Activated CD8-positive, alpha-beta T cell treated with anti-CD3 and anti-CD28 coated beads for 36 hours (primary cell): Measurements from ENCODE around the gene TNS3. TPM values are rescaled to one million over a fixed set of nuclear protein-coding genes. Genes with fewer than 3 reads are reported as not detected.

Experiments
- ATAC-seq: fragments of 200-7000 bp; cut with Tn5 transposase; one replicate; pipeline ENCODE4 v1.10.0; 2021; ENCODE audit warnings: mild to moderate bottlenecking, moderate library complexity
- CTCF ChIA-PET: fragments of 350-600 bp; sonication (Branson Sonifier 250); formaldehyde crosslinking; loops from one replicate; lab custom pipeline; 2021; ENCODE audit warnings: antibody characterized with exemption; lab: Charles Lee
- POLR2A ChIA-PET: fragments of 350-600 bp; sonication (Branson Sonifier 250); formaldehyde crosslinking; loops from one replicate; lab custom pipeline; 2021; ENCODE audit warnings: antibody characterized with exemption; lab: Charles Lee
- DNase-seq: peaks from one replicate; pipeline ENCODE4 v3.0.0-alpha.2; 2020
- H3K27ac Mint-ChIP-seq: one replicate; pipeline ENCODE4 v1.8.0; 2021; ENCODE audit warnings: mild to moderate bottlenecking, mixed read lengths
- H3K27me3 Mint-ChIP-seq: one replicate; pipeline ENCODE4 v1.8.0; 2021; ENCODE audit warnings: mixed read lengths
- H3K36me3 Mint-ChIP-seq: one replicate; pipeline ENCODE4 v1.8.0; 2021; ENCODE audit warnings: low read depth, mixed read lengths
- H3K4me1 Mint-ChIP-seq: one replicate; pipeline ENCODE4 v1.8.0; 2021; ENCODE audit warnings: low read depth, mixed read lengths
- H3K4me3 Mint-ChIP-seq: one replicate; pipeline ENCODE4 v1.8.0; 2021; ENCODE audit warnings: mild to moderate bottlenecking, moderate library complexity, mixed read lengths
- H3K9me3 Mint-ChIP-seq: one replicate; pipeline ENCODE4 v1.8.0; 2021; ENCODE audit warnings: mixed read lengths
- intact Hi-C: fragments of 100-400 bp; cut with micrococcal nuclease; formaldehyde crosslinking; loops from one replicate; pipeline ENCODE4 v1.10.0; 2022
- total RNA-seq, 2 experiments: library from RNA; stranded (reverse); gene quantifications; one replicate each; pipeline ENCODE4 v1.2.3, GENCODE V29; 2021
- TF ChIP-seq, protein P1 (sequence below): fragments of 200-600 bp; IDR thresholded peaks from one replicate; pipeline ENCODE4 v1.8.0; 2022; ENCODE audit warnings: antibody characterized with exemption, mild to moderate bottlenecking

Gene TNS3
- total RNA-seq, 2 experiments from 2014 or later, result 0.04 to 0.16 TPM

DNA sequence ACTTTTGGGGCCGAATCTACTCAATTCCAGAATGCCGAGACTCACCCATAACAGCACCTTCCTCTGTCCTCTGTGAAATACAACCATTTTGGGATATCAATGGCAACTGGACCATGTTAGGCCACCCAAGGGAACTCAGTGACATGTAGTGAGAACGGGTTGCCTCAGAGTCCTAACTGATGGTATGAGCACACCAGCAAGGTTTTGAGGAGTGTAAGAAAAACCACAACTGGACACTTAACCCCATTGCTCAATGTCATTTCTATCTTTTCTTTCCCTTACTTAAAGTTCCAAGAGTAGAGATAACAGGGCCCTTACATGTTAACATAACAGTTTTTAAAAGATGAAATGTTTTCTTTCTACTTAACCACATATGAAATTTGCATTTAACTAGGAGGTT, 67.1 kb downstream of the TNS3 start:
- no peak overlapping the region for H3K4me3 Mint-ChIP-seq
- H3K27ac Mint-ChIP-seq, result no peak overlapping the region
- no peaks in the 10 kb centered on the region for H3K36me3 Mint-ChIP-seq

GRCh38 chr7:47514367-47514766, 67.5 kb downstream of the TNS3 start:
- Mint-ChIP-seq H3K27me3 (no peaks in the 10 kb centered on the region), H3K4me3 (no peak overlapping the region), H3K9me3 (no peaks in the 10 kb centered on the region), H3K27ac (no peak overlapping the region), H3K4me1 (no peaks in the 10 kb centered on the region), H3K36me3 (no peaks in the 10 kb centered on the region)
- TF ChIP-seq, protein P1, sequence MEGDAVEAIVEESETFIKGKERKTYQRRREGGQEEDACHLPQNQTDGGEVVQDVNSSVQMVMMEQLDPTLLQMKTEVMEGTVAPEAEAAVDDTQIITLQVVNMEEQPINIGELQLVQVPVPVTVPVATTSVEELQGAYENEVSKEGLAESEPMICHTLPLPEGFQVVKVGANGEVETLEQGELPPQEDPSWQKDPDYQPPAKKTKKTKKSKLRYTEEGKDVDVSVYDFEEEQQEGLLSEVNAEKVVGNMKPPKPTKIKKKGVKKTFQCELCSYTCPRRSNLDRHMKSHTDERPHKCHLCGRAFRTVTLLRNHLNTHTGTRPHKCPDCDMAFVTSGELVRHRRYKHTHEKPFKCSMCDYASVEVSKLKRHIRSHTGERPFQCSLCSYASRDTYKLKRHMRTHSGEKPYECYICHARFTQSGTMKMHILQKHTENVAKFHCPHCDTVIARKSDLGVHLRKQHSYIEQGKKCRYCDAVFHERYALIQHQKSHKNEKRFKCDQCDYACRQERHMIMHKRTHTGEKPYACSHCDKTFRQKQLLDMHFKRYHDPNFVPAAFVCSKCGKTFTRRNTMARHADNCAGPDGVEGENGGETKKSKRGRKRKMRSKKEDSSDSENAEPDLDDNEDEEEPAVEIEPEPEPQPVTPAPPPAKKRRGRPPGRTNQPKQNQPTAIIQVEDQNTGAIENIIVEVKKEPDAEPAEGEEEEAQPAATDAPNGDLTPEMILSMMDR, result no peak
- ChIA-PET POLR2A (no interaction called here), CTCF (no interaction called here)
- DNase-seq, result no peak
- intact Hi-C loops, result no loop called here
- no peak for ATAC-seq

More for the DNA sequence above, 67.1 kb downstream of the TNS3 start:
- H3K4me1 Mint-ChIP-seq, result no peaks in the 10 kb centered on the region
- TF ChIP-seq, protein P1, result no peak
- no peaks in the 10 kb centered on the region for H3K27me3 Mint-ChIP-seq
- no peaks in the 10 kb centered on the region for H3K9me3 Mint-ChIP-seq
- POLR2A ChIA-PET, result no interaction called here
- ATAC-seq, result no peak
- CTCF ChIA-PET, result no interaction called here
- intact Hi-C loops, result no loop called here
- DNase-seq, result no peak

DNA sequence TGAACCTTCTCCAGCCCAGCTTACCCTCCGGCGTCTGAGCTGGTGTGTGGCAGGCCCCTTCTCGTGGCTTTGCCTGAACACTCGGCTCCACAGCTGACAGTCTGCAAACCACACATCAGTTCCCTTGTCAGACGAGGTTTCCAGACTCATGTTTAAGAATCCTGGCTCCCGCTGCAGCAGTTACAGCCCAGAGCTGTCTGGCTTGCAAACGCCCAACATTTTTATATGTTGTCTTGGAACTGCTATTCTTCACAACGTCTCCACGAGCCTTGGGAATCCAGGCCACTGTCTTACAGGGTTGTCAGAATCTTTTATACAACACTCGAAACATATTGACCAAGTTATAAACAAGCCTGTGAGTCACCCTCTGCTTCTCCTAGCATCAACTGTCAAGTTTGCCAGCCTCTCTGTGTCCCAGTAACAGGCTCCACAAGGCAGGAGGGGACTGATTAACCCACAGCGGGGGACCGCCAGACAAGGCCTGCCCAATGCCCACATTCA, 68.1 kb downstream of the TNS3 start:
- TF ChIP-seq, protein P1, result no peak
- Mint-ChIP-seq H3K4me3 (no peak overlapping the region), H3K27me3 (no peaks in the 10 kb centered on the region), H3K4me1 (no peaks in the 10 kb centered on the region), H3K9me3 (no peaks in the 10 kb centered on the region), H3K36me3 (no peaks in the 10 kb centered on the region), H3K27ac (no peak overlapping the region)
- ATAC-seq (no peak), DNase-seq (no peak)
- CTCF ChIA-PET, result no interaction called here
- intact Hi-C loops, result no loop called here
- POLR2A ChIA-PET, result no interaction called here

DNA sequence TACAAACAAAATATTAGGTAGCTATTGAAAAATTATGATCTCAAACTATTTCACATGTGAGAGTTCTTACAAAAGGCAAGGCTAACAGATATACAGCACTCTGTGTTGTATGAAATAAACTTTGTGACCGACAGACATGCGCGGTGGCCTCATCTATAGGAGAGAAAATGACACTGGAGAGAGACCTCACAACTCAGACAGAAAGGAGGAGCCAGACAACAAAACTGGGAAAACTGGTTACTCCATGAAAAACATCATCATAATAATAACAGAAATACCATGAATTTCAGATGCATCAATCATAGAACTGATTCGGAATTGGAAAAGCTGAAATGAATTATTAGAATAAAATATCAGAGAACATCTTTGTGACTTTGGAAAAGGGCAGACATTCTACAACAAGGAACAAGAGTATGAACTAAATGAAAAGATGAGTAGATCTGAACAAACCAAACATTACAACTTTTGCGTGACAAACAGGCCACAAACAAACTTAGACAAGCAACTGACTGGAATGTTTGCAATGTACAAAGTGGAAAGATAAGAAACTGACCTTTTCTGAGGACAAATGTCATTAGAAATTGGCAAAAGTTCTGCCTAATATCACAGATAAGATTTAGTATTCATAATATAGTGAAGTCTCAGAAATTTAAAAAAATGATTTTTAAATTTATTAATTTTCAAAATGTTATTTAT, 69.3 kb downstream of the TNS3 start:
- Mint-ChIP-seq H3K27ac (no peak overlapping the region), H3K36me3 (no peaks in the 10 kb centered on the region), H3K27me3 (no peaks in the 10 kb centered on the region), H3K9me3 (no peaks in the 10 kb centered on the region), H3K4me3 (no peak overlapping the region), H3K4me1 (no peaks in the 10 kb centered on the region)
- TF ChIP-seq, protein P1, result no peak
- CTCF ChIA-PET, result no interaction called here
- POLR2A ChIA-PET, result no interaction called here
- DNase-seq (no peak), ATAC-seq (no peak)
- intact Hi-C loops, result no loop called here

GRCh38 chr7:47511699-47512370, 70.1 kb downstream of the TNS3 start:
- Mint-ChIP-seq H3K4me3 (no peak overlapping the region), H3K27ac (no peak overlapping the region), H3K36me3 (no peaks in the 10 kb centered on the region), H3K9me3 (no peaks in the 10 kb centered on the region), H3K27me3 (no peaks in the 10 kb centered on the region), H3K4me1 (no peaks in the 10 kb centered on the region)
- POLR2A ChIA-PET, result no interaction called here
- CTCF ChIA-PET, result no interaction called here
- intact Hi-C loops, result no loop called here
- TF ChIP-seq, protein P1, result no peak
- ATAC-seq (no peak), DNase-seq (no peak)
